ENCODE data around the gene TSPAN9. TPM values are rescaled to one million over a fixed set of nuclear protein-coding genes. Genes with fewer than 3 reads are reported as not detected.

TSPAN9 gene
- polyA plus RNA-seq, 1 of the 3 experiments (the other 2 are of a cell fraction): 34.9 TPM

DNA sequence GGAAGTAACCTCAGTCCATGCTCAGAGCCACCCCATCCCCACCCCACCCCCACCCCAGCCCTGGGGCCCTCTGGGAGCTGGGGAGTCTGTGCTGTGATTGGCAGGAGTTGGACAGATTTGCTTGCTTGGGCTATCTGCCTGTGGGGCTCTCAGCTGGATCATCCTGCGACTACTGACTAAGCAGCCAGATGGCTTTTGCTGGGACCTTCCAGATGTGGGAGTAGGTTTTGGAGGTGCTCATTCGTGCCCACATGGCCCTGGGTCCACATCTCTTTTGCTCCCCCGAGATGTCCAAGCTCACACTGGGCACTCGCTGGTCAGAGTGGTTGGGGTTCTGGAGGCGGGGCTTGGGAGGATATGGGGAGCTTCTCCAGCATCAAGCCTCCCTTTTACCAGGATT lies 138.9 kb downstream of the TSPAN9 start:
- Histone ChIP-seq H3K4me2 (no peak overlapping the region), H3K27ac (ENCODE audit: low read depth in 2 of 2, low read length in 1 of 2) (no peak overlapping the region), H3K9me2 (no peaks in the 10 kb centered on the region), H3F3A (replicated peaks; ENCODE audit: insufficient read depth) (peaks cover 16% of the 10 kb centered on the region), H3K9me3 (no peaks in the 10 kb centered on the region), H3K36me3 (replicated peaks in 1 of 2; ENCODE audit: control insufficient read depth in 1 of 2, insufficient read depth in 2 of 2, low read length in 1 of 2) (no peaks in the 10 kb centered on the region), H3K4me1 (ENCODE audit: control insufficient read depth in 1 of 2, insufficient read depth in 2 of 2, low read depth in 1 of 2, low read length in 1 of 2) (peaks cover 31 to 46% of the 10 kb centered on the region in 2 experiments), H3K79me2 (ENCODE audit: insufficient read depth) (no peaks in the 10 kb centered on the region; the same call in 1 of the 2 replicates), H3K4me3 (ENCODE audit: low read depth in 2 of 2, low read length in 1 of 2) (no peak overlapping the region), H3K9ac (no peak overlapping the region), H4K20me1 (ENCODE audit: insufficient read depth) (no peaks in the 10 kb centered on the region), H2AFZ (ENCODE audit: low read depth) (no peak overlapping the region), H3K27me3 (ENCODE audit: insufficient read depth) (no peaks in the 10 kb centered on the region)
- TF ChIP-seq FOSL2 (IDR thresholded peaks at IDR 0.05; ENCODE audit: borderline replicate concordance, low read depth): no peak
- TF ChIP-seq MXI1 (IDR thresholded peaks at IDR 0.05; ENCODE audit: low read depth, low read length): no peak
- TF ChIP-seq, protein P1, sequence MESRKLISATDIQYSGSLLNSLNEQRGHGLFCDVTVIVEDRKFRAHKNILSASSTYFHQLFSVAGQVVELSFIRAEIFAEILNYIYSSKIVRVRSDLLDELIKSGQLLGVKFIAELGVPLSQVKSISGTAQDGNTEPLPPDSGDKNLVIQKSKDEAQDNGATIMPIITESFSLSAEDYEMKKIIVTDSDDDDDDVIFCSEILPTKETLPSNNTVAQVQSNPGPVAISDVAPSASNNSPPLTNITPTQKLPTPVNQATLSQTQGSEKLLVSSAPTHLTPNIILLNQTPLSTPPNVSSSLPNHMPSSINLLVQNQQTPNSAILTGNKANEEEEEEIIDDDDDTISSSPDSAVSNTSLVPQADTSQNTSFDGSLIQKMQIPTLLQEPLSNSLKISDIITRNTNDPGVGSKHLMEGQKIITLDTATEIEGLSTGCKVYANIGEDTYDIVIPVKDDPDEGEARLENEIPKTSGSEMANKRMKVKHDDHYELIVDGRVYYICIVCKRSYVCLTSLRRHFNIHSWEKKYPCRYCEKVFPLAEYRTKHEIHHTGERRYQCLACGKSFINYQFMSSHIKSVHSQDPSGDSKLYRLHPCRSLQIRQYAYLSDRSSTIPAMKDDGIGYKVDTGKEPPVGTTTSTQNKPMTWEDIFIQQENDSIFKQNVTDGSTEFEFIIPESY (IDR thresholded peaks at IDR 0.05; ENCODE audit: borderline replicate concordance, low read depth): no peak
- no peak for TF ChIP-seq NRF1 (IDR thresholded peaks at IDR 0.05; ENCODE audit: low read depth, low read length)
- TF ChIP-seq GABPA (IDR thresholded peaks at IDR 0.05; ENCODE audit: low read depth): no peak
- TF ChIP-seq JUND (IDR thresholded peaks at IDR 0.05): no peak
- TF ChIP-seq YY1 (IDR thresholded peaks at IDR 0.05; ENCODE audit: low read depth): no peak
- TF ChIP-seq, protein P2, sequence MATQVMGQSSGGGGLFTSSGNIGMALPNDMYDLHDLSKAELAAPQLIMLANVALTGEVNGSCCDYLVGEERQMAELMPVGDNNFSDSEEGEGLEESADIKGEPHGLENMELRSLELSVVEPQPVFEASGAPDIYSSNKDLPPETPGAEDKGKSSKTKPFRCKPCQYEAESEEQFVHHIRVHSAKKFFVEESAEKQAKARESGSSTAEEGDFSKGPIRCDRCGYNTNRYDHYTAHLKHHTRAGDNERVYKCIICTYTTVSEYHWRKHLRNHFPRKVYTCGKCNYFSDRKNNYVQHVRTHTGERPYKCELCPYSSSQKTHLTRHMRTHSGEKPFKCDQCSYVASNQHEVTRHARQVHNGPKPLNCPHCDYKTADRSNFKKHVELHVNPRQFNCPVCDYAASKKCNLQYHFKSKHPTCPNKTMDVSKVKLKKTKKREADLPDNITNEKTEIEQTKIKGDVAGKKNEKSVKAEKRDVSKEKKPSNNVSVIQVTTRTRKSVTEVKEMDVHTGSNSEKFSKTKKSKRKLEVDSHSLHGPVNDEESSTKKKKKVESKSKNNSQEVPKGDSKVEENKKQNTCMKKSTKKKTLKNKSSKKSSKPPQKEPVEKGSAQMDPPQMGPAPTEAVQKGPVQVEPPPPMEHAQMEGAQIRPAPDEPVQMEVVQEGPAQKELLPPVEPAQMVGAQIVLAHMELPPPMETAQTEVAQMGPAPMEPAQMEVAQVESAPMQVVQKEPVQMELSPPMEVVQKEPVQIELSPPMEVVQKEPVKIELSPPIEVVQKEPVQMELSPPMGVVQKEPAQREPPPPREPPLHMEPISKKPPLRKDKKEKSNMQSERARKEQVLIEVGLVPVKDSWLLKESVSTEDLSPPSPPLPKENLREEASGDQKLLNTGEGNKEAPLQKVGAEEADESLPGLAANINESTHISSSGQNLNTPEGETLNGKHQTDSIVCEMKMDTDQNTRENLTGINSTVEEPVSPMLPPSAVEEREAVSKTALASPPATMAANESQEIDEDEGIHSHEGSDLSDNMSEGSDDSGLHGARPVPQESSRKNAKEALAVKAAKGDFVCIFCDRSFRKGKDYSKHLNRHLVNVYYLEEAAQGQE (IDR thresholded peaks at IDR 0.05; ENCODE audit: low read depth, low read length): no peak
- TF ChIP-seq RFX5 (IDR thresholded peaks at IDR 0.05; ENCODE audit: low read length): no peak
- TF ChIP-seq, protein P3, sequence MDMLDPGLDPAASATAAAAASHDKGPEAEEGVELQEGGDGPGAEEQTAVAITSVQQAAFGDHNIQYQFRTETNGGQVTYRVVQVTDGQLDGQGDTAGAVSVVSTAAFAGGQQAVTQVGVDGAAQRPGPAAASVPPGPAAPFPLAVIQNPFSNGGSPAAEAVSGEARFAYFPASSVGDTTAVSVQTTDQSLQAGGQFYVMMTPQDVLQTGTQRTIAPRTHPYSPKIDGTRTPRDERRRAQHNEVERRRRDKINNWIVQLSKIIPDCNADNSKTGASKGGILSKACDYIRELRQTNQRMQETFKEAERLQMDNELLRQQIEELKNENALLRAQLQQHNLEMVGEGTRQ (IDR thresholded peaks at IDR 0.05; ENCODE audit: borderline replicate concordance, low read depth, low read length): no peak
- no peak for TF ChIP-seq MEF2A (IDR thresholded peaks at IDR 0.05; ENCODE audit: borderline replicate concordance, low read depth)
- no peak for TF ChIP-seq SIN3A (IDR thresholded peaks at IDR 0.05; ENCODE audit: borderline replicate concordance, low read depth, low read length)
- no peak for TF ChIP-seq POLR2AphosphoS5 (IDR thresholded peaks at IDR 0.05; ENCODE audit: low read depth, low read length)
- no peak for TF ChIP-seq NFIC (IDR thresholded peaks at IDR 0.05; ENCODE audit: borderline replicate concordance)
- no peak for TF ChIP-seq CHD2 (IDR thresholded peaks at IDR 0.05; ENCODE audit: low read length, partially characterized antibody)
- no peak for TF ChIP-seq EP300 (IDR thresholded peaks at IDR 0.05; ENCODE audit: borderline replicate concordance in 1 of 2, low read depth in 1 of 2, low read length in 1 of 2)
- TF ChIP-seq FOXJ3 (CRISPR knock-in tag; IDR thresholded peaks at IDR 0.05): no peak
- no peak for TF ChIP-seq EZH2phosphoT487 (IDR thresholded peaks at IDR 0.05; ENCODE audit: borderline replicate concordance, low read depth)
- DNase-seq: no peak
- WGBS (ENCODE audit: low lambda C conversion rate): 97% methylated on average over 5 of the region's 5 CpGs
- ChIA-PET POLR2A (interaction anchor here (1.0 to 1.2 kb wide), 2 partner anchors 9 to 11 kb away, joined by 3 to 4 read pairs; no protein-coding TSS in a partner anchor), CTCF (interaction anchor here (0.8 to 7.9 kb wide), 4 partner anchors 9 to 84 kb away, joined by 3 to 56 read pairs (median 26); no protein-coding TSS in a partner anchor)

All from SK-N-SH (cell line).